ENCODE results near the gene SEC22C. TPM values are rescaled to one million over a fixed set of nuclear protein-coding genes. Genes with fewer than 3 reads are reported as not detected.

Gene SEC22C
- total and polyA plus RNA-seq, 2 donors (not counting 1 experiment from before 2014, with no cell fraction given): 19.2 to 44.8 TPM

- Histone ChIP-seq H4K20me1 (ENCODE audit: control insufficient read depth, insufficient read depth, low read length, poor library complexity, severe bottlenecking) (no peaks in the 10 kb centered on the region), H3K9me3 (ENCODE audit: control extremely low read depth in 1 of 3, control insufficient read depth in 2 of 3, insufficient read depth in 1 of 3, low read length in 2 of 3) (no peaks in the 10 kb centered on the region), H3K27ac (ENCODE audit: low read length in 2 of 2) (no peak overlapping the region), H3K4me1 (ENCODE audit: control insufficient read depth in 2 of 2, insufficient read depth in 2 of 2, low read length in 2 of 2) (peaks cover 9 to 10% of the 10 kb centered on the region in 2 donors), H3K27me3 (replicated peaks in 1 of 4; ENCODE audit: control extremely low read depth in 1 of 4, control insufficient read depth in 3 of 4, insufficient read depth in 4 of 4, low read length in 3 of 4) (peaks cover 0 to 4% (median 1%) of the 10 kb centered on the region in 4 experiments), H3K4me2 (replicated peaks; ENCODE audit: low read depth, low read length, poor library complexity, severe bottlenecking) (peak overlapping the region; percentile 3), H3K36me3 (replicated peaks in 1 of 2; ENCODE audit: control extremely low read depth in 1 of 2, control insufficient read depth in 1 of 2, extremely low read depth in 1 of 2, insufficient read depth in 2 of 2, low read length in 1 of 2) (no peaks in the 10 kb centered on the region), H3K9ac (ENCODE audit: low read length) (no peak overlapping the region), H2AFZ (ENCODE audit: insufficient read depth, low read depth, low read length, poor library complexity, severe bottlenecking) (no peak overlapping the region), H3K4me3 (ENCODE audit: control extremely low read depth in 1 of 5, extremely low read depth in 1 of 5, insufficient read depth in 1 of 5, low read depth in 2 of 5, low read length in 4 of 5) (no peak overlapping the region), H3K79me2 (ENCODE audit: control insufficient read depth, insufficient read depth, low read length) (no peaks in the 10 kb centered on the region)
- no peak for DNase-seq
- no peak overlapping the region for H3K4me3 Mint-ChIP-seq
- no peak overlapping the region for H3K27ac Mint-ChIP-seq
- WGBS (ENCODE audit: insufficient coverage): 64% methylated on average over 1 of the region's 2 CpGs
- H3K4me1 Mint-ChIP-seq: peaks cover 12% of the 10 kb centered on the region
- ChIA-PET CTCF (interaction anchor here (1.0 kb wide), 1 partner anchor 13 kb away, joined by 3 read pairs; no protein-coding TSS in a partner anchor), POLR2A (no interaction called here)
- no peaks in the 10 kb centered on the region for H3K27me3 Mint-ChIP-seq
- intact Hi-C loops (cut with micrococcal nuclease): no loop called here
- no peak for TF ChIP-seq CTCF (IDR thresholded peaks at IDR 0.05)
- H3K9me3 Mint-ChIP-seq (ENCODE audit: insufficient read depth): no peaks in the 10 kb centered on the region
- no peak for ATAC-seq (ENCODE audit: low read depth)
Observed at GRCh38 chr3:42511736-42512135, 70.0 kb downstream of the SEC22C start.

- no peak overlapping the region for H3K4me2 ChIP-seq (replicated peaks; ENCODE audit: low read depth, low read length, poor library complexity, severe bottlenecking)
- H4K20me1 ChIP-seq (ENCODE audit: control insufficient read depth, insufficient read depth, low read length, poor library complexity, severe bottlenecking): no peaks in the 10 kb centered on the region
- H3K79me2 ChIP-seq (ENCODE audit: control insufficient read depth, insufficient read depth, low read length): no peaks in the 10 kb centered on the region
- peaks cover 0 to 4% (median 1%) of the 10 kb centered on the region in 4 experiments for H3K27me3 ChIP-seq (replicated peaks in 1 of 4; ENCODE audit: control extremely low read depth in 1 of 4, control insufficient read depth in 3 of 4, insufficient read depth in 4 of 4, low read length in 3 of 4)
- no peak overlapping the region for H3K27ac ChIP-seq (ENCODE audit: low read length in 2 of 2)
- H3K36me3 ChIP-seq (replicated peaks in 1 of 2; ENCODE audit: control extremely low read depth in 1 of 2, control insufficient read depth in 1 of 2, extremely low read depth in 1 of 2, insufficient read depth in 2 of 2, low read length in 1 of 2): no peaks in the 10 kb centered on the region
- no peak overlapping the region for H3K27ac Mint-ChIP-seq
- no peak overlapping the region for H2AFZ ChIP-seq (ENCODE audit: insufficient read depth, low read depth, low read length, poor library complexity, severe bottlenecking)
- no peaks in the 10 kb centered on the region for H3K9me3 ChIP-seq (ENCODE audit: control extremely low read depth in 1 of 3, control insufficient read depth in 2 of 3, insufficient read depth in 1 of 3, low read length in 2 of 3)
- CTCF ChIA-PET: no interaction called here
- DNase-seq: no peak
- peaks cover 9 to 10% of the 10 kb centered on the region in 2 donors for H3K4me1 ChIP-seq (ENCODE audit: control insufficient read depth in 2 of 2, insufficient read depth in 2 of 2, low read length in 2 of 2)
- POLR2A ChIA-PET: no interaction called here
- intact Hi-C loops (cut with micrococcal nuclease): no loop called here
- peaks cover 12% of the 10 kb centered on the region for H3K4me1 Mint-ChIP-seq
- H3K9ac ChIP-seq (ENCODE audit: low read length): no peak overlapping the region
- no peak for ATAC-seq (ENCODE audit: low read depth)
- WGBS (ENCODE audit: insufficient coverage): no CpG with 5 or more reads among the region's 1 CpG
- H3K4me3 ChIP-seq (ENCODE audit: control extremely low read depth in 1 of 5, extremely low read depth in 1 of 5, insufficient read depth in 1 of 5, low read depth in 2 of 5, low read length in 4 of 5): no peak overlapping the region
- no peaks in the 10 kb centered on the region for H3K9me3 Mint-ChIP-seq (ENCODE audit: insufficient read depth)
- no peak overlapping the region for H3K4me3 Mint-ChIP-seq
- TF ChIP-seq CTCF (IDR thresholded peaks at IDR 0.05) (no peak), EZH2 (IDR thresholded peaks at IDR 0.05; ENCODE audit: borderline replicate concordance, insufficient read depth, low read depth, low read length, poor library complexity, severe bottlenecking) (no peak)
- H3K27me3 Mint-ChIP-seq: no peaks in the 10 kb centered on the region
Observed at GRCh38 chr3:42511201-42511600, 70.6 kb downstream of the SEC22C start.

Measured in B cell (primary cell).